Calu3 (cell line): Measurements from ENCODE around the gene MAP1S. TPM values are rescaled to one million over a fixed set of nuclear protein-coding genes. Genes with fewer than 3 reads are reported as not detected.

ENCODE experiments used
- BruUV-seq: library from RNA; stranded (reverse); fragments of 400-500 nt; replicated peaks from 2 replicates; lab custom pipeline; 2021; lab: Mats Ljungman, UMichigan
- CTCF ChIA-PET: fragments of 300-600 bp; sonication (Branson Sonifier 250); formaldehyde crosslinking; loops from one replicate; lab custom pipeline; 2022; ENCODE audit warnings: antibody characterized with exemption; lab: Charles Lee
- DNase-seq: peaks from one replicate; pipeline ENCODE4 v3.0.0; 2022
- H3K27ac Mint-ChIP-seq: one replicate; pipeline ENCODE4 v1.8.0; 2022; ENCODE audit warnings: mixed read lengths; ENCODE audit not compliant: unreplicated experiment
- H3K27me3 Mint-ChIP-seq: one replicate; pipeline ENCODE4 v1.8.0; 2022; ENCODE audit warnings: mixed read lengths; ENCODE audit not compliant: unreplicated experiment
- H3K36me3 Mint-ChIP-seq: one replicate; pipeline ENCODE4 v1.8.0; 2022; ENCODE audit warnings: mild to moderate bottlenecking, moderate library complexity, mixed read lengths; ENCODE audit not compliant: insufficient read depth, unreplicated experiment
- H3K4me1 Mint-ChIP-seq: one replicate; pipeline ENCODE4 v1.8.0; 2022; ENCODE audit warnings: mild to moderate bottlenecking, low read depth, mixed read lengths; ENCODE audit not compliant: unreplicated experiment
- H3K4me3 Mint-ChIP-seq: one replicate; pipeline ENCODE4 v1.8.0; 2022; ENCODE audit warnings: mild to moderate bottlenecking, low read depth, moderate library complexity, mixed read lengths; ENCODE audit not compliant: unreplicated experiment
- H3K9me3 Mint-ChIP-seq: one replicate; pipeline ENCODE4 v1.8.0; 2022; ENCODE audit warnings: low read depth, mixed read lengths; ENCODE audit not compliant: unreplicated experiment
- CTCF ChIP-seq: fragments of 200-600 bp; IDR thresholded peaks from one replicate; pipeline ENCODE4 v1.8.0; 2022; ENCODE audit warnings: antibody characterized with exemption; ENCODE audit not compliant: unreplicated experiment
- intact Hi-C: fragments of 100-400 bp; cut with micrococcal nuclease; formaldehyde crosslinking; loops from one replicate; pipeline ENCODE4 v1.10.0; 2022; ENCODE audit not compliant: unreplicated experiment
- total RNA-seq: library from RNA; stranded (reverse); gene quantifications from 2 replicates; pipeline ENCODE4 v1.2.3, GENCODE V29; 2022

MAP1S gene
- total RNA-seq, 1 experiment from 2014 or later = 57.1 TPM

- H3K27ac Mint-ChIP-seq = no peak overlapping the region
- peaks cover 24% of the 10 kb centered on the region for H3K36me3 Mint-ChIP-seq
- no peaks in the 10 kb centered on the region for H3K27me3 Mint-ChIP-seq
- CTCF ChIA-PET = no interaction called here
- intact Hi-C loops = no loop called here
- H3K9me3 Mint-ChIP-seq = no peaks in the 10 kb centered on the region
- peaks cover 20% of the 10 kb centered on the region for H3K4me1 Mint-ChIP-seq
- no peak for TF ChIP-seq CTCF
- DNase-seq = no peak
- no peak overlapping the region for H3K4me3 Mint-ChIP-seq
- no TSS peak for BruUV-seq
Measured at GRCh38 chr19:17716309-17716929, 2.9 kb upstream of the MAP1S start.

GRCh38 chr19:17718550-17718946 is 732 bp upstream of the MAP1S start:
- no peak for DNase-seq
- BruUV-seq = no TSS peak
- Mint-ChIP-seq H3K9me3 (no peaks in the 10 kb centered on the region), H3K27ac (no peak overlapping the region), H3K36me3 (peaks cover 27% of the 10 kb centered on the region), H3K27me3 (no peaks in the 10 kb centered on the region), H3K4me3 (peak overlapping the region; percentile 80), H3K4me1 (peaks cover 25% of the 10 kb centered on the region)
- CTCF ChIA-PET = interaction anchor here (1.0 kb wide), 1 partner anchor 11 kb away, joined by 9 read pairs; no protein-coding TSS in a partner anchor
- intact Hi-C loops = no loop called here
- TF ChIP-seq CTCF = no peak

- Mint-ChIP-seq H3K4me3 (peak overlapping the region; percentile 80), H3K4me1 (peaks cover 25% of the 10 kb centered on the region), H3K9me3 (no peaks in the 10 kb centered on the region), H3K36me3 (peaks cover 33% of the 10 kb centered on the region), H3K27ac (peak overlapping the region; percentile 10), H3K27me3 (no peaks in the 10 kb centered on the region)
- BruUV-seq = TSS peak; percentile 45
- peak; percentile 44 for DNase-seq
- TF ChIP-seq CTCF = no peak
- intact Hi-C loops = no loop called here
- CTCF ChIA-PET = interaction anchor here (1.3 kb wide), 1 partner anchor 47 kb away, joined by 4 read pairs; no protein-coding TSS in a partner anchor
Measured at GRCh38 chr19:17719730-17720400, 585 bp downstream of the MAP1S start.

GRCh38 chr19:17720440-17720839 is 1.2 kb downstream of the MAP1S start:
- CTCF ChIA-PET = interaction anchor here (1.3 kb wide), 1 partner anchor 46 kb away, joined by 4 read pairs; no protein-coding TSS in a partner anchor
- Mint-ChIP-seq H3K4me3 (peak overlapping the region; percentile 80), H3K36me3 (peaks cover 33% of the 10 kb centered on the region), H3K9me3 (no peaks in the 10 kb centered on the region), H3K4me1 (peaks cover 25% of the 10 kb centered on the region), H3K27ac (peak overlapping the region; percentile 10), H3K27me3 (no peaks in the 10 kb centered on the region)
- intact Hi-C loops = no loop called here
- DNase-seq = no peak
- no peak for TF ChIP-seq CTCF
- BruUV-seq = no TSS peak
